ENCODE measurements around the gene NSG1. TPM values are rescaled to one million over a fixed set of nuclear protein-coding genes. Genes with fewer than 3 reads are reported as not detected.

Gene NSG1
- total and polyA plus RNA-seq, 2 of the 8 experiments (the other 6 are each of a cell fraction or from before 2014, with no cell fraction given): 35.7 to 61.4 TPM

DNA sequence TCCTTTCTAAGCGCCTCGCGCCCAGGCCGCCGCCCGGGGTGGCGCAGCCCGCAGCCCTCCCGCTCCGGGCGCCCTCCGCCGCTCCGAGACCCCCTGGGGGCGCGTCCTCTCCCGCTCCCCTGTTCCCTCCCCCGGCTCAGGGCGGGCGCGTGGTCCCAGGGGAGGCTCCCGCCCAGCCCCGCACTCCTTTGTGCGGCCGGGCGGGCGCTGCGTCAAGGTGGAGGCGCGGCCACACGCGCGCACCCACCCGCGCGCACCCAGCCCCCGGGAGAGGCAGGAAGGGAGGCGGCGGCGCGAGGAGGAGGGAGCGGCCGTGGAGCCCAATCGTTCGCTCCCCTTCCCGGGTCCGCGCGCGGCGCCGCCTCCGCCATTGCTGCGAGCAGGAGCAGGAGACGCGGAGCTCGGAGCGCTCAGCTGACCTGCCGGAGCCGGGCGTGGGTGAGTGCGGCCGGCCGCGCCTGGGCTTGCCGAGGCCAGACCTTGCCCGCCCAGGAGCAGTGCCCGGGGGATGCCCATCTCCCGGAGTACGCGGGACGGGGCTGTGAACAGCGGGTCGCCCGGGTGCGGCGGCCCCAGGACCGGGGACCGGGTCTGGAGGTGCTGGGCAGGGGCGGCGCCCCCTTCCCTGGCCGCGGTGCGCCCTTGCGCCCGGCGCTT is at the start of gene NSG1 (continued):
- TF ChIP-seq KDM5A (IDR thresholded peaks at IDR 0.05; ENCODE audit: low read length): no peak
- TF ChIP-seq CHD2 (IDR thresholded peaks at IDR 0.05; ENCODE audit: low read length): no peak
- no peak for TF ChIP-seq MAFK (IDR thresholded peaks at IDR 0.05; ENCODE audit: low read depth, low read length)
- TF ChIP-seq CBX8 (IDR thresholded peaks at IDR 0.05; ENCODE audit: borderline replicate concordance, low read depth, low read length): no peak
- TF ChIP-seq, protein P1, sequence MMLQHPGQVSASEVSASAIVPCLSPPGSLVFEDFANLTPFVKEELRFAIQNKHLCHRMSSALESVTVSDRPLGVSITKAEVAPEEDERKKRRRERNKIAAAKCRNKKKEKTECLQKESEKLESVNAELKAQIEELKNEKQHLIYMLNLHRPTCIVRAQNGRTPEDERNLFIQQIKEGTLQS (IDR thresholded peaks at IDR 0.05; ENCODE audit: insufficient read depth, low read depth, low read length): no peak
- TF ChIP-seq CHD1 (IDR thresholded peaks at IDR 0.05; ENCODE audit: low read depth, low read length): no peak
- TF ChIP-seq PHF8 (conservative IDR thresholded peaks at IDR 0.05; ENCODE audit: low read depth, low read length): peak; percentile 37; the same call in 1 of the 2 replicates
- no peak for TF ChIP-seq RXRA (IDR thresholded peaks at IDR 0.05; ENCODE audit: insufficient read depth, low read depth, low read length)
- peak; percentile 90 for TF ChIP-seq YY1 (IDR thresholded peaks at IDR 0.05; ENCODE audit: low read depth, low read length)
- no peak for TF ChIP-seq ASH2L (IDR thresholded peaks at IDR 0.05; ENCODE audit: low read length)
- TF ChIP-seq HDAC6 (IDR thresholded peaks at IDR 0.05; ENCODE audit: low read depth, low read length): no peak
- TF ChIP-seq CEBPB (IDR thresholded peaks at IDR 0.05; ENCODE audit: low read depth, low read length): no peak

All from H1 (cell line).